Measurements from ENCODE around the gene CLEC17A. TPM values are rescaled to one million over a fixed set of nuclear protein-coding genes. Genes with fewer than 3 reads are reported as not detected.

The CLEC17A gene
- polyA plus RNA-seq (2011; rRNA removed) (not detected in 2 replicates), polyA plus RNA-seq (2017; fragmentation: RNase III; extraction: RNeasy Plus Mini Kit Qiagen cat#74134 plus additional on column Dnase treatment) (not detected in 3 replicates), polyA minus RNA-seq (2011; rRNA and poly(A)+ RNA removed) (not detected in 2 replicates)
- not detected in 2 replicates for polyA plus RNA-seq (2012; cell fraction: cytosol; rRNA removed)
- polyA plus RNA-seq (2012; cell fraction: nucleus; rRNA removed): not detected in 2 replicates

- no peak for TF ChIP-seq SMC3 (IDR thresholded peaks at IDR 0.05)
- TF ChIP-seq JUNB (IDR thresholded peaks at IDR 0.05): no peak
- no peak for TF ChIP-seq KDM5A (IDR thresholded peaks at IDR 0.05)
- TF ChIP-seq ZC3H11A (IDR thresholded peaks at IDR 0.05): no peak
- no peak for TF ChIP-seq RNF2 (IDR thresholded peaks at IDR 0.05; ENCODE audit: borderline replicate concordance, low read depth)
- TF ChIP-seq BCL3 (IDR thresholded peaks at IDR 0.05): no peak
- TF ChIP-seq JUN (IDR thresholded peaks at IDR 0.05): no peak
- no peak for TF ChIP-seq HDAC2 (IDR thresholded peaks at IDR 0.05)
- no peak for TF ChIP-seq MAFK (IDR thresholded peaks at IDR 0.05; ENCODE audit: partially characterized antibody)
- TF ChIP-seq HMGXB4 (CRISPR knock-in tag; IDR thresholded peaks at IDR 0.05; ENCODE audit: borderline replicate concordance): no peak
- no peak for TF ChIP-seq POLR2AphosphoS2 (conservative IDR thresholded peaks at IDR 0.05; ENCODE audit: low read length)
- no peak for TF ChIP-seq PBX3 (IDR thresholded peaks at IDR 0.05)
- TF ChIP-seq HOXB13 (CRISPR knock-in tag; IDR thresholded peaks at IDR 0.05; ENCODE audit: low read depth): no peak
- TF ChIP-seq HOXA7 (CRISPR knock-in tag; IDR thresholded peaks at IDR 0.05): no peak
- TF ChIP-seq MAX (IDR thresholded peaks at IDR 0.05): no peak
- TF ChIP-seq TP53 (CRISPR knock-in tag; IDR thresholded peaks at IDR 0.05): no peak
- no peak for TF ChIP-seq CBX2 (IDR thresholded peaks at IDR 0.05; ENCODE audit: borderline replicate concordance, low read depth)
- WGBS (ENCODE audit: missing lambda C conversion rate): 37% methylated on average over 4 of the region's 6 CpGs
- no peak for ATAC-seq
- Histone ChIP-seq H3K27ac (no peak within 1 kb of the TSS), H3K4me3 (no peak within 1 kb of the TSS), H3K4me1 (no peaks in the 10 kb centered on the region), H3K4me2 (no peak within 1 kb of the TSS), H3K9me3 (no peaks in the 10 kb centered on the region)
- DNase-seq (ENCODE audit: low read depth in 1 of 2, low spot score in 1 of 2): no peak
- FAIRE-seq: no peak
- POLR2A ChIA-PET: no interaction called here
- CTCF ChIA-PET: interaction anchor here (1.1 kb wide), 1 partner anchor 8 kb away, joined by 4 read pairs; no protein-coding TSS in a partner anchor
These were observed at the start of gene CLEC17A for GRCh38 chr19:14582894-14583340. Gene CLEC17A (plus strand): TSS chr19:14583084. CDS start chr19:14583161, 77 bp downstream.

GRCh38 chr19:14533450-14533849 lies 49.4 kb upstream of the CLEC17A start:
- DNase-seq (ENCODE audit: low read depth in 1 of 2, low spot score in 1 of 2) (no peak), ATAC-seq (no peak), FAIRE-seq (no peak)
- Histone ChIP-seq H3K27ac (no peak overlapping the region), H3K4me2 (no peak overlapping the region), H3K4me1 (peaks cover 22% of the 10 kb centered on the region), H3K9me3 (no peaks in the 10 kb centered on the region), H3K4me3 (no peak overlapping the region)
- no peak for TF ChIP-seq HOXB5 (CRISPR knock-in tag; IDR thresholded peaks at IDR 0.05)
- WGBS (ENCODE audit: missing lambda C conversion rate): 98% methylated on average over 5 of the region's 5 CpGs
- POLR2A ChIA-PET: interaction anchor here (1.5 kb wide), 1 partner anchor 15 kb away, joined by 3 read pairs; the partner anchor contains the start of gene DNAJB1
- CTCF ChIA-PET: interaction anchor here (1.5 kb wide), 1 partner anchor 41 kb away, joined by 3 read pairs; no protein-coding TSS in a partner anchor
